Measurements from ENCODE around the gene ZNF283. TPM values are rescaled to one million over a fixed set of nuclear protein-coding genes. Genes with fewer than 3 reads are reported as not detected.

The ZNF283 gene
- total RNA-seq, result 10 to 100 TPM in 1 of 2 donors, 1 to 10 TPM in 1; 6.1 to 34.2 TPM
- 1 to 10 TPM; 1.6 to 2.5 TPM for polyA plus RNA-seq
- long read RNA-seq, donor 1, result 0 reads
- long read RNA-seq, donor 2, result 0 reads
- long read RNA-seq, donor 3, result 0 reads
- long read RNA-seq, donor 4, result 0 reads
- long read RNA-seq, donor 5, result 0 reads

DNA sequence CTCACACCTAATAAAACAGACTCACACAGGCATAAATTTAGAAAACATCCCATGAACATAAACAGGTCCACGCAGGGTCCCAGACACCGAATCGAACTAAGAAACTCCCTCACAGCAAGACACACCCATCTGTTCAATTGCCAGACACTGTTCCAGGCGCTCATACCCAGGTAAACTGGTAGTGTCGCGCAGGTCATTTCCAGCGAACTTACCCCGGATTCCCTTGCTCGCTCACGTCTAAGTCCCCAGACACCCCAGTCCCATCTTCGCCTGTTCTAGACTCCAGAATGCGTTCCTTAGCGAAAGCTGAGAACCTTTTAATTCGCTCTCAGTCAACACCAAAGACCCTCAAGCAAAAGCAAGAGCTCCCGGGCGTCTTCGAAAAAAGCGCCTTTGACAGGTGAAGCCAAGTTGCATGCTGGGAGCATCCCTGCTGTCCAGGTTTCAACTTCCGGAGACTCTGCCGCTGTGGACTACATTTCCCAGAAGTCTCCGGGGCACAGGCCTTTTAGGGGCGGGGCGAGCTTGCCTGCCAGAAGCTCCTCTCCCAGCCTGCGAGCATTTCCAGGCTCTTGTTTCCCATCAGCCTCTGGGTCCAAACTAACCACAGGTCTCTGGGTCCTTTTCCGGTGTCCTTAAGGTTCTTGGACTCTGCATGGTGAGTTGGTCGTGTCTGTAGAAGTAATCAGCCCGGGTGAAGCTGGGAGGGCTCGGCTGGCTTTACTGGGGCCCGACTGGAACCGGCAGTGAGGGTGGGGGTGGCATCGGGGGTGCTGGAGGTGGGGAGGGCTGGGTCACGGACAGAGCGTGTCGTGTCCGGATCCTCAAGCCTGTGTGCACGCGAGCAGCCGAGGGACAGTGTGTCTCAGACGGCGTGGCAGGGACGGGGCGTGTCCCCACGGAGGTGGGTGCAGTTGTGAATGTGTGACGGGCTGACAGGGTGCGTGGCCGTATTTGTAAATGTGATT is at the start of gene ZNF283:
ZNF283 (plus strand) TSS at position 535 of the 968 bp plus-strand sequence. CDS start 6,184 bp downstream, outside the sequence.
- Histone ChIP-seq H3K27ac (ENCODE audit: low read depth in 1 of 2, low read length in 1 of 2) (peak within 1 kb of the TSS; percentile 52 to 65), H3K27me3 (ENCODE audit: control insufficient read depth in 3 of 3, insufficient read depth in 3 of 3, low read length in 2 of 3) (peaks cover 0 to under 1% (median 0%) of the 10 kb centered on the region in 3 donors), H3K4me3 (peak within 1 kb of the TSS; percentile 64), H3K4me1 (ENCODE audit: control insufficient read depth in 5 of 5, insufficient read depth in 5 of 5, low read length in 5 of 5) (peaks cover 0 to 8% (median 3%) of the 10 kb centered on the region in 5 donors), H3K36me3 (ENCODE audit: control insufficient read depth in 4 of 4, insufficient read depth in 4 of 4, low read length in 4 of 4) (peaks cover 1 to 22% (median 12%) of the 10 kb centered on the region in 4 donors), H3K9me3 (ENCODE audit: control insufficient read depth in 4 of 4, insufficient read depth in 3 of 4, low read length in 3 of 4) (peaks cover 0 to 7% (median 0%) of the 10 kb centered on the region in 4 donors), H3K9ac (ENCODE audit: insufficient read depth in 1 of 2, low read length in 2 of 2) (peak within 1 kb of the TSS in 1 of 2 donors; percentile 66)
- ATAC-seq (ENCODE audit: insufficient read depth, low FRiP score), result peak; percentile 85
- 6% methylated on average over 46 of the region's 46 CpGs for WGBS, 2 donors
- TF ChIP-seq, protein P1, sequence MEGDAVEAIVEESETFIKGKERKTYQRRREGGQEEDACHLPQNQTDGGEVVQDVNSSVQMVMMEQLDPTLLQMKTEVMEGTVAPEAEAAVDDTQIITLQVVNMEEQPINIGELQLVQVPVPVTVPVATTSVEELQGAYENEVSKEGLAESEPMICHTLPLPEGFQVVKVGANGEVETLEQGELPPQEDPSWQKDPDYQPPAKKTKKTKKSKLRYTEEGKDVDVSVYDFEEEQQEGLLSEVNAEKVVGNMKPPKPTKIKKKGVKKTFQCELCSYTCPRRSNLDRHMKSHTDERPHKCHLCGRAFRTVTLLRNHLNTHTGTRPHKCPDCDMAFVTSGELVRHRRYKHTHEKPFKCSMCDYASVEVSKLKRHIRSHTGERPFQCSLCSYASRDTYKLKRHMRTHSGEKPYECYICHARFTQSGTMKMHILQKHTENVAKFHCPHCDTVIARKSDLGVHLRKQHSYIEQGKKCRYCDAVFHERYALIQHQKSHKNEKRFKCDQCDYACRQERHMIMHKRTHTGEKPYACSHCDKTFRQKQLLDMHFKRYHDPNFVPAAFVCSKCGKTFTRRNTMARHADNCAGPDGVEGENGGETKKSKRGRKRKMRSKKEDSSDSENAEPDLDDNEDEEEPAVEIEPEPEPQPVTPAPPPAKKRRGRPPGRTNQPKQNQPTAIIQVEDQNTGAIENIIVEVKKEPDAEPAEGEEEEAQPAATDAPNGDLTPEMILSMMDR (IDR thresholded peaks at IDR 0.05; ENCODE audit: control extremely low read depth, extremely low read depth), result no peak
- peak; percentile 93 to 94 (median 93) for DNase-seq

DNA sequence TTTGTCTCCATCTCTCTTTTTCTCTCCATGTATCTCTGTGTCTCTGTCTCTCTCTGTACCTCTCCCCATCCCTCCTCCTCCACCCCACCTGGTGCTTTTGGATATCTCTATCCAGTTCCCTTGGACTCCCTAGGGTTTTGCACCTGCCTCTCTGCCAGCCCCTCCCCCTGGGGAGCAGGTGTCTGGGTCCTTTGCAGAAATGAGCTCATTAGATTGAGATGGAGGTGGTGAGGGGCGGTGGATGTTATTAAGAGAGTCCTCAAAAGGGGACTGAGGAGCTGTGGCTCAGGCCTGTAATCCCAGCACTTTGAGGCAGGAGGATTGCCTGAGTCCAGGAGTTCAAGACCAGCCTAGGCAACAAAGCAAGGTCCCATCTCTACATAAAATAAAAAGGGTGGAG is 48.5 kb upstream of the ZNF283 start:
- Histone ChIP-seq H3K9me3 (ENCODE audit: control insufficient read depth in 4 of 4, insufficient read depth in 3 of 4, low read length in 3 of 4) (peaks cover 0 to 3% (median 0%) of the 10 kb centered on the region in 4 donors), H3K9ac (ENCODE audit: insufficient read depth in 1 of 2, low read length in 2 of 2) (no peak overlapping the region), H3K27ac (ENCODE audit: low read depth in 1 of 2, low read length in 1 of 2) (no peak overlapping the region), H3K36me3 (ENCODE audit: control insufficient read depth in 4 of 4, insufficient read depth in 4 of 4, low read length in 4 of 4) (no peaks in the 10 kb centered on the region), H3K27me3 (ENCODE audit: control insufficient read depth in 3 of 3, insufficient read depth in 3 of 3, low read length in 2 of 3) (peaks cover 0 to 4% (median 0%) of the 10 kb centered on the region in 3 donors), H3K4me1 (ENCODE audit: control insufficient read depth in 5 of 5, insufficient read depth in 5 of 5, low read length in 5 of 5) (peaks cover 0 to 21% (median 10%) of the 10 kb centered on the region in 5 donors), H3K4me3 (no peak overlapping the region)
- TF ChIP-seq, protein P1 (IDR thresholded peaks at IDR 0.05; ENCODE audit: control extremely low read depth, extremely low read depth), result no peak
- WGBS, 2 donors, result 53 to 79% methylated on average over 1 of the region's 1 CpG
- DNase-seq (no peak), ATAC-seq (ENCODE audit: insufficient read depth, low FRiP score) (no peak)

DNA sequence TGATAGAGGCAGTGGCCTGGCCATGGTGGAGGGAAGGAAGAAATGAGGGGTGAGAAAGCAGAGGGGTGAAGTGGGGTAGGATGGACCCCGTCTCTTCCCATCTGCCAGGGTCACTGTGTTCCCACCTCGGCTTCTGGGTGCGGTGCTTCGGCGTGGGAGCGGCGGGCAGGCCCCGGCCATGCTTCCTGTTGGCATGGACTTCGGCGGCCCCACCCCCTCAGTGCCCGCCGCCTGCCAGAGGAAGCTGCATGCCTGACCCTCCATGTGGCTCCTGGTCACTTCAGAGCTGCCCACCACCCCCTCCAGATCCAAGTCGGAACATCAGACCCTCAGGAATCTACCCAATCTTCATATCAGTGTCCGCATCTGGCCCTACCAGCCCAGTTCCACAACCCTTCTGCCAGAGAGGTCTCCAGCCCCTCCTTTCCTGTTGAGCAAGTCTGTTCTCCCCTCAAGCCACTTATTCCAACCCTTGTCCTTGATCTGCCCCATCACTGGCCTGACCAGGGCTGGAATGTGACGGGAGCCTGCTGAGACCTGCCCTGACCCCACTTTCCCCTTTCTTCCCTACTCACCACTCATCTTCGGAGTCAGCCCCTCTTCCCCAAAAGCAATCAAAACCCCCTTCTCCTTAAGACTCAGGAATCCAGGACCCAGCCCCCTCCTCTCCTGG is 47.8 kb upstream of the ZNF283 start:
- Histone ChIP-seq H3K4me1 (ENCODE audit: control insufficient read depth in 5 of 5, insufficient read depth in 5 of 5, low read length in 5 of 5) (peaks cover 0 to 18% (median 10%) of the 10 kb centered on the region in 5 donors), H3K9ac (ENCODE audit: insufficient read depth in 1 of 2, low read length in 2 of 2) (no peak overlapping the region), H3K36me3 (ENCODE audit: control insufficient read depth in 4 of 4, insufficient read depth in 4 of 4, low read length in 4 of 4) (no peaks in the 10 kb centered on the region), H3K27me3 (ENCODE audit: control insufficient read depth in 3 of 3, insufficient read depth in 3 of 3, low read length in 2 of 3) (peaks cover 0 to 4% (median 0%) of the 10 kb centered on the region in 3 donors), H3K9me3 (ENCODE audit: control insufficient read depth in 4 of 4, insufficient read depth in 3 of 4, low read length in 3 of 4) (peaks cover 0 to 3% (median 0%) of the 10 kb centered on the region in 4 donors), H3K27ac (ENCODE audit: low read depth in 1 of 2, low read length in 1 of 2) (peak overlapping the region in 1 of 2 donors; percentile 20), H3K4me3 (no peak overlapping the region)
- ATAC-seq (ENCODE audit: insufficient read depth, low FRiP score) (no peak), DNase-seq (no peak)
- WGBS, 2 donors, result 16 to 38% methylated on average over 16 of the region's 16 CpGs
- TF ChIP-seq, protein P1 (IDR thresholded peaks at IDR 0.05; ENCODE audit: control extremely low read depth, extremely low read depth), result no peak

Measured in lung (tissue), 16 donors.